ENCODE measurements around the gene FAM83F.
"Not testable (repeated sequence)": the region's sequence is repeated elsewhere in the genome, so short reads cannot be mapped to it uniquely, and the experiment has no call there.

Gene FAM83F
- 0 to 6.8 (median 0.09) reads per million in 17 experiments for total RNA-seq

DNA sequence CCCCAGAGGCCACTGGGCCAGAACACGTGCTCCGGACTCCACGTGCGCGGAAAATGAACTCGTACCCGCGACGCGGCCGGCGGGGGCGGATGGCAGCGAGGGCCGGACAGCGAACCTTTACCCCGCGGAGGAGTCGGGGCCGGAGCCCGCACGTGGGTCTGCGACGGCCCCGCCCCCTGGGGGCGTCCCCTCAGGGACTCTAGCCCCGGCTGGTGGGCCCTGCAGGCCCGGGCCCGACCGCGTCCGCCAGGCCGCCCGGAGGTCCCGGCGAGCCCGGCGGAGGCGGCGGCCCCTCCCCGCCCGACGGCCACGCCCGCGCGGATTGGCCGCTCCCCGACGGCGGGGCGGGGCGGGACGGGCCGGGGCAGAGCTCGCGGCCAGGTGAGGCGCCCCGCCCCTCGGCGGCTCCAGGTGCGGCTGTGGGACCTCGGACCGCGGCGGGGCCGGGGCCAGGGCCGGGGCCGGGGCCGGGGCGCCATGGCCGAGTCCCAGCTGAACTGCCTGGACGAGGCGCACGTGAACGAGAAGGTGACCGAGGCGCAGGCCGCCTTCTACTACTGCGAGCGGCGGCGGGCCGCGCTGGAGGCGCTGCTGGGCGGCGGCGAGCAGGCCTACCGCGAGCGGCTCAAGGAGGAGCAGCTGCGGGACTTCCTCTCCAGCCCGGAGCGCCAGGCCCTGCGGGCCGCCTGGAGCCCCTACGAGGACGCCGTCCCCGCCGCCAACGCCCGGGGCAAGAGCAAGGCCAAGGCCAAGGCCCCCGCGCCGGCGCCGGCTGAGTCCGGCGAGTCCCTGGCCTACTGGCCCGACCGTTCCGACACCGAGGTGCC, at the start of gene FAM83F:
Gene FAM83F (plus strand): TSS at position 389 of the 827 bp plus-strand sequence. CDS start 89 bp downstream, at position 478.
- DNase-seq, result peak; percentile 34 to 76 (median 58)

DNA sequence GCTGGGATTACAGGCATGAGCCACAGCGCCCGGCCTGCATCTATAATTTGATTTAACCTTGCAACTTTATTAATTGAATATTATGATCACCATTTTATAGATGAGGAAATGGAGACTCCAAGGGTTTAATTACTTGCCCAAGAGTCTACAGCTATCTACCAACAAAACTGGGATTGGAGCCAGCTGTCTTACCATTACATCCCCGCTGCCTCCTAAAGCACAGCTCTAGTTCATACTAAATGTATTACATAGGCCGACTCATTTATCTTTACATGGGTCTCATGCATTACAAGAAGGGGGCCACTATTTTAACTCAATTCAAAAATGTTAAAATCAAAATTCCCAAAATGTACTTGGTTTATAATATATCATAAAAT, 48.6 kb upstream of the FAM83F start:
- DNase-seq, result no peak

DNA sequence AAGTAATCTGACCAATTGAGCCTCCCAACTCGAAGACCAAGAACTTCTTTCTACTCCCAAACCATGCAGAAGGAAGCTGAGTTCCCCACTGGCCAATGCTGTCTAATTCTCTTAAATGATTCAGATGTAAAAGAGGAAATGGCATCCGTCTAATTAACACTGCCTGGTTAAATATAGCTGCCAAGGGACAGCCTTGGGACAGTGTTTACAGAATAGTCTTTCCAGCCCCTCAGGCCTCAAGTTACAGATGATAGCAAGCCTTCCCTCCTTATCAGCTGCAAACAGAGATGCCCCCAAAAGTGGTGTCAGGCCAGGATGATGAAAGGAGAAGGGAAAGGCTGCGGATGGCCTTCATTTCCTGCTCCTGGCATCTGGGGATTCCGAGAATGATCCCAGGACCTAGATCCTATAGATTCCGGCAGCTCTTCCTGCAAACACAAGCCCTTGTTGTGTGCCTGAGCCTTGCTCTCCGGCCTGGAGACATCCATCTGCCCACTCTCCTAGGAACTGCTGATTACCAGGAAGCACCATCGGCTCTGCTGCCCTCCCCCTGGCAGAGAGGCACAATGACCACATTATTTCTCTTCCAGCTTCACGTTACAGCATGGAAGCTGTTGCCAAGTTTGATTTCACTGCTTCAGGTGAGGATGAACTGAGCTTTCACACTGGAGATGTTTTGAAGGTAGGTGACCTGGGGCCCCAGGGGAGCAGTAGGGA, 48.1 kb upstream of the FAM83F start:
- peak; percentile 34 to 67 (median 57) for DNase-seq

DNA sequence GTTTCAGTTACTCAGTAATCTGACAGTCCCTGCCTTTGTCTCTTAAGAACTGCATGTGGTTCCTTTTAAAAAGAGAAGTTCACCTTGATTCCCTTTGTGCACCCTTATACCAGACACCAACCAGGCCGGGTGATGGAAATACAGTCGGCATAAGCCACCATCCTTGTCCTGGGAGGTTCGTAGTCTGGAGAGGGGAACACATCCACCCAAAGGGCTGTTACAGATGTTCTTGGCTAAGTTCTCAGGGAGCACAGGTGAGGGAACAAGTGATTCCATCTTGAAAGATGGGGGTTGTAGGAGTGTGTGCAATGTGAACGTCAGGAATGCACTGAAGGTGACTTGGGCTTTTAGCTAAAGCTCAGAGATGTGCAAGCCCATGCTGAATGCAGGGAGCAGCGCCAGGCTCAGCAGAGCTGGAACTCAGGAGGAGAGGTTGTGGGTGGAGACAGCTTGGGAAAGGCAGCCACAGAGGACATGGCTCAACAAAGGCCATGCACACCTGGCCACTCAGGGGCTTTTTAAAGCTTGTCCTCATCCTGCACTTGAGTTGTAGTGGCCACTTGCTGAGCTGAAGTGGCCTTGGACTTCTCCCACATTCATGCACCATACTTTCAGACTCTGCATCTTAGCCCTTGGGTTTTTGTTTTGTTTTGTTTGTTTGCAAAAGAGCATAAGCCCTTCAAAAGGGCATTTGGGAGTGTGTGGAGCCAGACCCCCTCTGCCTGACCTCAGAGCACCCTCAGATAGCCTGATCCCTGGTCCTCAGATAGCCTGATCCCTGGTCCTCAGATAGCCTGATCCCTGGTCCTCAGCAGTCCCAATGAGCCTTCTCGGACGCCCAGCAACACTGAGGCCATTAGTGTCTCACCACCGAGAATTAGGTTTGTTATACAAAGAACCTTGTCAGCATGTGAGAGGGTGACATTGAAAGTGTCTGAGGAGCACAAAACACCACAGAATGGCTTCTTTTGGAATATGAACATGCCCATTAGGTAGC, 47.2 kb upstream of the FAM83F start:
- no peak for DNase-seq

DNA sequence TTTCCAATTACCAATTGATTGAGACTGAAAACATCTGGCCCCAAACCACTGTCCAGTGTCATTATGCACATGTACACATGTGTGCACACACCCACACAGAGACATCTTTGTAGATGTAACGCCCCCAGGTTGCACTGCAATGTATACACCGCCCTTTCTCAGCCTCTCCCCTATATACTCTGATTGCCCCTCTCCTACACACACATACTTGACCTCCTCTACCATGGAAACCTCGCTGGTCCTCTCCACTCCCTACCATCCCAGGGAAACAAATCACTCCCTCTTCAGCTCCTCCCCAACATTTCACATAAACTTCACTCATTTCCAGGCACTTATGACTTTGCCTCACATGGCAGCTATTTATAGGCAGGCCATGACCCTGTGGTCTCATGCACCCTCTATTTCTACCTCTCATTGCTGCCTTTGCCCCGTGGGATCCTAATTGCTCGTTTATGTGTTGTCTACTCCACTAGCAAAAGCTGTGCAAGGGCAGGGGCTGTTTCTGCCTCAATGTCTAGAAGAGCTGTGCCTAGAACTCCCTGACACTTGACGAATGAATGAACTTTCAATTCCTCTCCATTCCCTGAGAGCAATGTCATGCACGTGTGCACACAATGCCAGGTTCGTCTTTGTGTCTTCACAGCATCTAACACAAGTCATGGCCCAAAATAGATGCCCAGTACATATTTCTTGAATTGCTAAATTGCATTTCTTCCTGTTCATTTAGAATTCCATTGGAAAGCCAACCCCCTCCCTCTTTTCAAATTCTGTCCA, 44.6 kb upstream of the FAM83F start:
- DNase-seq, result peak in 3 of 4 experiments; percentile 14 to 24 (median 19)

DNA sequence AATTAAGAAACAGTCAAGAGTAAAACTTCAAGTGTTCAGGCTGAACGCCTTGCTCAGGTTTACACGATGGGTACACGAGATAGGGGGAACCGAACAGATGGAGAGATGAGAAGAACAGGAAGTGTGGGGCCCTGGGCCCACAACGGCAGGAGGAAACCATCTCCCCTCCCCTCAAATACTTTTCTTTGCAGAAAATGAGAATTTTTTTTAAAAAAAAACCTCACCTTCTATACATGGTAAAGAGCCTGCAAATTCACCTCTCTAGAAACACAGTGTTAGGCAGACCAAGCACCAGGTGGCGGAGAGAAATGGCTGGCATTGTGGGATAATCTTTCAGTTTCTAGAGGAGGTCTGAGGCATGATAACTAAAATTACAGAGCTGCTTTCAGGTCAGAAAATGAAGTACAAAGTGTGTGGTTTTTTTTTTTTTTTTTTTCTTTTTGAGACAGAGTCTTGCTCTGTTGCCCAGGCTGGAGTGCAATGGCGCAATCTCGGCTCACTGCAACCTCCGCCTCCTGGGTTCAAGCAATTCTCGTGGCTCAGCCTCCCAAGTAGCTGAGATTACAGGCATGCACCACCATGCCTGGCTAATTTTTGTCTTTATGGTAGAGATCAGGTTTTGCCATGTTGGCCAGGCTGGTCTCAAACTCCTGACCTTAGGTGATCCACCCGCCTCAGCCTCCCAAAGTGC, 43.0 kb upstream of the FAM83F start:
- not testable (repeated sequence) for DNase-seq

DNA sequence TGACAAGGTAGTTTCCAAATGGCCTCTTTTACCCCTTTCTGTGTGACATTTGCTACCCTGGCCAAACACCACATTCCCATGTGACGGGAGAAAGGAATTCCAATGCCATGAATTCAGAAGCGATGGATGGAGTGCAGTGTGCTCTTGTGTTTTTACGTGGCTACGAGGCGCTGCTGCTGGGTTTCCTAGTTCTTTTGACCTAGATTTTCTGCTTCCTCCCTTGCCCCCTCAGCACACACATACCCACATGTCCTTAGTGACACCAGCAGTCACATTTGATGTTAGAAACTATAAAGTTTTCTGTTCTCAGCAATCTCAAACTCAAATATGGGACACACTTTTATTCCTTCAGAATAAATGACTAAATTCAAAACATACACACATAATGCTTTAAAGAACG, 42.4 kb upstream of the FAM83F start:
- no peak for DNase-seq

DNA sequence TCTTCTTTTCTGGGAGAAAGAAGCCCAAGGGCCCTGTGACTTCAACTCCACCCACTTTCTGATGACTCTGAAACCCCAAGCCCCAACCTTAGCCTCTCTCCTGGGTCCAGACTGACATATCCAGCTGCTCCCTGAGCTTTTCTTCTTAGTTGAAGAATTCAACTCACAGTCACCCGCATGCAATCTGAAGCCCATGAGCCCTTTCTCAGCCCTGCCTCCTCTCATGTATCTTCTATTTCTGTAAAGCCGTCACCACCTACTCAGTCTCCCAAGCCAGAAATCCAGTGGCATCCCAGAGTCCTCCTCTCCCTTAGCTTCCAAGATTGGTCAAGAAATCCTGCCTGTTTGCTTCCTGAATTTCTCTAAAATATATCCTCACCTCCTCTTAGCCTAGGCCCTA, 41.7 kb upstream of the FAM83F start:
- no peak for DNase-seq

DNA sequence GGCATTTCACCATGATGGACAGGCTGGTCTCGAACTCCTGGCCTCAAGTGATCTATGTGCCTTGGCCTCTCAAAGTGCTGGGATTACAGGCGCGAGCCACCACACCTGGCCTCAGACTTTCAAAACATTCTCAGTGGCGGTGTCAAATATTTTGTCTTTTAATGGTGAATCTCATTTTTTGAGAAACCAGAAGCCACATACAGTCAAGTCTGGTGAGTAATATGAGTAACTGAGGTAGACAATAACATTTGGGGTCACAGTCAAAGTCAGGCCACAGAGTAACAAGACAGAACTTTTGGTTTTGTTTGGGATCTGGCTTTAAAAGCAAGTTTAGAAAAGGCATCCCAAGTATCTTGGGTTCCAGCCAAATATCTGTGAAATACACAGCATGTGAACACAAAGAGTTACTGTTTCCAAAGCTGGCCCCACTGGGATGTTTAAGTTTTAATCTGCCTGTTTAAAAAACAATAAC, 40.1 kb upstream of the FAM83F start:
- DNase-seq, result no peak

DNA sequence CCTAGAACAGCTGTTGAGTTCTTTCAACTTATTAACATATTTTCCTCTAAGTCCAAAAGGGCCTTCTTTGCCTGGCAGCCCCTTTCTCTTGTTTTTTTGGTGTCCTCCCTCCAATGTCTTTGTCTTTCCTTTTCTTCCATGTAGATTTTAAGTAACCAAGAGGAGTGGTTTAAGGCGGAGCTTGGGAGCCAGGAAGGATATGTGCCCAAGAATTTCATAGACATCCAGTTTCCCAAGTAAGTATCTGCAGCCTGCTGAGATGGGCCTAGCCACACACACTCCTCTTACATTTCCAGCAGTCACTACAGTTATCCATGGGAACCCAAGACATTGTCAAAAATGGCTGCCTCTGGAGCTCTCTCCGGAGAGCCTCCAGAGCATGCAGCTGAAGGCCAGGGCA, 39.1 kb upstream of the FAM83F start:
- DNase-seq, result no peak

DNA sequence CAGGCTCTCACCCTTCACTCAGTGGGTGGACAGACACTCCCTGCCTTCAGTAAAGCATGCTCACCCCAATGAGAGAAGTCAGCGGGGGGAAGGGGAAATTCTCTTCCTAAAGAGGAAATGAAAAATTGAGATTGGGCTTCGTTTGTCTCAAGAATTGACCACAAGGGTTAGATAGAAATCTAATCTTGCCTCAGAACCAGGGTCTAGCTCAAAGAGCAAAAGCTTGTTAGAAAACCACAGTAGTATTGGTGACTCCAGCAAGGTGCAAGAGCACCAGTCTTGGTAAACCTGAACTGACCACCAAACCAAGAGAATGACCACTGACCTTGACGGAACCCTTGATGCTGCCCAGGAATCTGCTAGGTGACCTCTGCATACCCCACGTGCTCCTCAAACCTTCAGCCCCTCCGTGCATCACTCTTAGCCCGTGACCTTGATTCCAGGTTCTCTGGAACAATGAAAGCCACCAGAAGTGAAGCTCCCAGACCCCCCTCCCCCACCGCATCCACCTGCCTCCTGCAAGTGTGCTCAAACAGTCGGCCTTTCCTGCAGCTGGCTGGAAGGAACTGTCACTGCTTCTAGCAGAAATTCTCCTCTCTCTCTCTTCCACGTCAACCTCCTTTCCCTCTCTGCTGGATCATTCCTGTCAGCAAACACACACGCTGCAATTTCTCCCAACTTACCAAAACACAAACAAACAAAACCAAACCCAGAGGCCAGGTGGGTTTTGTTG, 37.7 kb upstream of the FAM83F start:
- DNase-seq, result peak; percentile 52 to 69 (median 64)

DNA sequence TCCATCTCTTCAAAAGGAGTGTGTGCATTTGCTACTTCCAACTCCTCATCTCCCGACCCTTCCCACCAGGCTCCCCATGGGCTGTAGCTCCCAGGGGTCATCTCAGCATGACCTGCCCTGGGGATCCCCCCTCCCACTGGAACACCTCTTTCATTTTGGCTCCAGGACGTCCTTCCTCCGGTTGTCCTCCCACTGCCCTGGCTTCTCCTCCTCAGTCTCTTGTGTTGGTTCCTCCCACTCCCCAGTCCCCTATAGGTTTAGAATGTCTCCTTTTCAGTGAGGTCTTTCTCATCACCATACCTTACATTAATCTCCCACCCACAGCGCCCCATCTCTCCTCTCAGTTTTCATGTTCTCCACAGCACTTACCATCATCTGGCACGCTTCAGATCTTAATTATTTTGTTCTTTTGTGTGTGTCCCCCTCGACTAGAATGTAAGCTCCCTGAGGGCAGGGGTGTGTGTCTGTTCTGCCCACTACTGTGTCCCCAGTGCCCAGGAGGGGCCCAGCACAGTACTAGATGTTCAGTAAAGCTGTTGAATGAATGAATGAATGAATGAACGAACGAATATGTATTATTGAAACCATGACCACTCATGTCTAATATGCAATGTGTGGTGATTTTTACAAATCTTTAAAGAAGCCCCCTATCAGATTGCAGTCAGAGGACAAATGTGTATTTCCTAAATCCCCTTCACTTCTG, 36.6 kb upstream of the FAM83F start:
- DNase-seq, result no peak

DNA sequence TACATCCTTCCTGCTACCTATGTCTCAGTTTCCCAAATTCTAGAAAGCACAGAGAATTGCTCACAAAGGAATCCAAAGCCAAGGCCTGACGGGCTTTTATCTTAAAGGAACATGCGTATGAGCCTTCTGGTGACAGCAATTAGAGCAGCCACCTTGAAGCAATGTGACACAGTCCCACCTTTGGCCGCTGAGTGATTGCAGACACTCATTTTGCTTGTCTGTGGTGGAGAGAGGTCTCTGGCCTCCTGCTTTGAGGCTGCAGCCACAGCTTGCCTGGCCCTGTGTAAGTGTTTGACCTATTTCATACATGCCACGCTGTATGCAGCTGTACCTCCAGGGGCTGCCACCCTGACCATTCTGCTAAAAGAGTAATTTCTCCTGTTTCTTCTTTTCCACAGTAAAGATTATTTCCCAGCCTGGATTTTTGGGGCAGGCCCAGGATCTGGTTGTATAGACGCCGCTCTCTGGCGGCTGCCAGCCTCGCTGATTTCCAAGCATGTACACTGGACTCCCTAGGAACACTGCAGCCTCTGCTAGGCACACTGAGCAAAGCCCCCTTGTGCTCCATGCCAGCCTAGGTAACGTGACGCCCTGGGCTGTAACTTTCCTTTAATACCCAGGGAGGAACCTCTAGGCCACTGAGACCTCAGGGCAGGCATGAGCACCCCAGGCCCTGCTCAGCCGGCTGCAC, 35.7 kb upstream of the FAM83F start:
- no peak for DNase-seq

DNA sequence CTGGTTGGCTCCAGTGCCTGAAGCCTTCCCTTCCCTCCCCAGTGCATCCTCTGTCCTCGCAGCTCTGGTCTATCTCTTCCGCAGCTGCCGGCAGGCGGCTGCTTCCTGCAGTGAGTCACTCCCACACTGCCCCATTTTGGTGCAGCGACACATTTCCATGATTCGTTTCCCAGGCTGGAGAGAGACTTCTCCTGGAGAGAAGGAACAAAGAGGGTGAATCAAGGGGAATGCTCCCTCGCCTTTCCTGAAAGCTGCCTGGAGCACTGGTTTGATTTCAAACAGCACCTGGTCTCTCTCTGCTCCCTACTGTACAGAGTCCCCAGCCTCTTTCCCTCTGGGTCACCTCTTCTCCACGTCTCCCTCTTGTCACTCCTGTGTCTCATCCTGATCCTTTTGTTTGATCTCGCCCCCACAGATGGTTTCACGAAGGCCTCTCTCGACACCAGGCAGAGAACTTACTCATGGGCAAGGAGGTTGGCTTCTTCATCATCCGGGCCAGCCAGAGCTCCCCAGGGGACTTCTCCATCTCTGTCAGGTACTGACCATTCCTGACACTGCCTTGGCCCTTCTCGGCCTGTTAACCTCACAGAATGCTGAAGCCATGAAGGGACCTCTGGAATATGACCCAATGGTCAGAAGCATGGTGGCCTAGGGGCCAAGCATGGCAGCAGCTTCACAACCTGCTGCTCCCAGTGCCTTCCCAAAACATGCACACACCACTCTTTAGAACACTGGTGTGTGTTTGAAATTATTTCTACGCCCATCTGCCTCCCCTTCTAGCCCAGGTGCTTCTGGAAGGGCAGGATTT, 34.9 kb upstream of the FAM83F start, which contains the start of gene TMA7B:
Gene TMA7B (plus strand): TSS at position 758 of the 808 bp plus-strand sequence. CDS start 3,978 bp downstream, outside the sequence.
- peak; percentile 64 to 78 (median 72) for DNase-seq

DNA sequence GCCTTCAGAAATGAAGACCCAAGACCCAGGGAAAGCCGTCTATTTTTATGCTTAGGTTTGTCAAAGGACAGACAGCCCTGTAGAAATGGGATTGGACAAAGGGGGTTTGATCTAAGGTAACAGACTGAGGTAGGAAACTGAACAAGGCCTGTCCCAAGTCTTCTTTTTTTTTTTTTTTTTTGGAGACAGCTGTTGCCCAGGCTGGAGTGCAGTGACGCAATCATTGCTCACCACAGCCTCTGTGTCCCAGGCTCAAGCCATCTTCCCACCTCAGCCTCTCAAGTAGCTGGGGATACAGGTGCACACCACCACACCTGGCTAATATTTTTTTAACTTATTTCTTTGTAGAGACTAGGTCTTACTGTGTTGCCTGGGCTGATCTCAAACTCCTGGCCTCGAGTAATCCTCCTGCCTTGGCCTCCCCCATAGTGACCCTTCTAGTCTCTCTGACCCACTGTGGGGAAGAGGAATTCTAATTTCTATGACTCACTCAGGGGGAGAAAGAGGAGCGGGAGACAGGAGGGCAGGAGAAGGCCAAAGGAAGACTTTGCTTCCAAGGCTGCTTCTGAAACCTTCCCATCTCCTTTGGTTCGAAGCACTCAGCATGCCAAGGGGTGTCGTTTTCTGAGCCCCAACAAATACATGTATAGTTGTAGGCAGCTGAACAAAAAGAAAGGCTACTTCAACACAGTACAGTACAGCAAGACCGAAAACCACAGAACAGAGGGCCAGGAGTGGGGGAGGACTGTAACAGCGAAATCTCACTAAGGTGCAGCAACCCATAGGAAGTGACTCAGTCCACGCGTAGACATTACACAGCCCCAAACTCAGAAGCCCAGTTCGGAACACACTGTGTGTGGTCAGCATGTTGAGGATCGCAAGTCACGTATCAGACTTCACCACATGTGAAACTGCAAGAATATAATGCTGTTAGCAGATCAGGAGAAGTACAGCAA, 33.7 kb upstream of the FAM83F start:
- peak; percentile 78 to 86 (median 80) for DNase-seq

DNA sequence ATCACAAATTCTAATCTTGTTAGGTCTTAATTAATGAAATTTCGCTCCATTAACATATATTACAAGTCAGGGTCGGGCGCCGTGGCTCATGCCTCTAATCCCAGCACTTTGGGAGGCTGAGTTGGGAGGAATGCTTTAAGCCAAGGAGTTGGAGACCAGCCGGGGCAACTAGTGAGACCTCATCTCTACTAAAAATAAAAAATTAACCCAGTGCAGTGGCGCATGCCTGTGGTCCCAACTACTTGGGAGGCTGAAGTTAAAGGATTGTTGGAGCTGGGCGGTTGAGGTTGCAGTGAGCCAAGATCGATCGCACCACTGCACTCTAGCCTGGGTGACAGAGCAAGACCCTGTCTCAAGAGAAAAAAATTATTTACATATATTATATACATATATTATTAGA, 32.7 kb upstream of the FAM83F start:
- DNase-seq, result no peak

DNA sequence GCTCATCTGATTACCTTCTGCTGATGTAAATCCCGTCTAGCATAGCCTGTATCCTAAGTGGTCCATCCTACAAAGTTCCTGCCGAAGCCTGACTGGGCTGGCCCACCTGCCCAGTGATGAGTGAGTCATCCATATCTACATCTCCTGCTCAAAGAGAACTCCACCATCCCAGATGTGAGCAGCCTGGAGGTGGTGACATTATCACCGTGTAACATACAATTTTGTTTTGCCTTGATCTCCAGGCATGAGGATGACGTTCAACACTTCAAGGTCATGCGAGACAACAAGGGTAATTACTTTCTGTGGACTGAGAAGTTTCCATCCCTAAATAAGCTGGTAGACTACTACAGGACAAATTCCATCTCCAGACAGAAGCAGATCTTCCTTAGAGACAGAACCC, 29.0 kb upstream of the FAM83F start:
- no peak for DNase-seq

All from suppressor macrophage (primary cell).